ENCODE results near the gene USPL1.

The USPL1 gene

GRCh38 chr13:30697177-30697953, 79.6 kb downstream of the USPL1 start:
- no peak for DNase-seq (ENCODE audit: low read depth)

DNA sequence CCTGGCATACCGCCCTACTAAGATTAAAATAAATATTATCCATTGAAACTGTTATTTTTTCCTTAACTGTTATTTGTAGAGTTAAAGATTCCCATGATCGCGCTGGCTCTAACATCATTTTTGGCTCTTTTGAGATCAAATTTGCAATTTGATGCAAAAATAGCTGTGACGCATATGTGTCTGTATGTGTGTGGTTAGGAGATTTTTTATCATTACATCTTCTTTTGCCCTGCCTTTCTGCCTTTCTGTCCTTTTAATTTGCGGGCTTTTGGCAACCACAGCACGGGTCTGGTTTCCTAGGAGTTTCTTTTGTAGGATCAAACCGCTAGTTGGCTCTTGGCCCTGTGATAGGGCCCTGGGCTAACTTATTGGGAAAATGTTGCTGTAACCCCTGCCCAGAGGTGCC, 80.3 kb downstream of the USPL1 start:
- DNase-seq (ENCODE audit: low read depth) = no peak

GRCh38 chr13:30698488-30699005, 80.8 kb downstream of the USPL1 start:
- DNase-seq (ENCODE audit: low read depth) = no peak

GRCh38 chr13:30700364-30700763, 82.6 kb downstream of the USPL1 start:
- no peak for DNase-seq (ENCODE audit: low read depth)

- no peak for DNase-seq (ENCODE audit: low read depth)
These were observed 84.3 kb downstream of the USPL1 start for GRCh38 chr13:30702006-30702405.

- DNase-seq (ENCODE audit: low read depth) = no peak
These were observed 86.9 kb downstream of the USPL1 start for GRCh38 chr13:30704596-30704995.

GRCh38 chr13:30705680-30706079, 88.0 kb downstream of the USPL1 start:
- DNase-seq (ENCODE audit: low read depth) = no peak

DNA sequence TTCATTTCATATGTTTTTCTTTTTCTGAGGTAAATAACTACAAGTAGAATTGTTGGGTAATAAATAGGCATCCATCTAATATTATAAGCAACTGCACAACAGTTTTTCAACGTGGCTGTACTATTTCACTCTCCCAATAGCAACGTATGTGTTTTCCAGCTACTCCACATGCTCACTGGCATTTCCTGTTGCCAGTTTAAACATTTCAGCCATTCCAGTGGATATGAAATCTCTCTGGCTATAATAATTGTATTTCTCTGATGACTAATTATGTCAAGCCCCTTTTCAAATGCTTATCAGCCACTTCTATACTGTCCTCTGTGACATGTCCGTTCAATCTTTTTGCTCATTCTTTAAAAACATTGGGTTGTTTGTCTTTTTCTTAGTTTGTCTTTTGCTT, 90.8 kb downstream of the USPL1 start:
- DNase-seq (ENCODE audit: low read depth) = no peak
